Thoracic aorta (tissue), 2 donors: ENCODE results near the gene F8A3. TPM values are rescaled to one million over a fixed set of nuclear protein-coding genes. Genes with fewer than 3 reads are reported as not detected.

Experiments used
- ATAC-seq: fragments of 150-250 bp; one replicate; pipeline ENCODE4 v1.8.0; 2017; ENCODE audit warnings: low read depth; ENCODE audit not compliant: insufficient number of reproducible peaks, low FRiP score
- DNase-seq: peaks from one replicate; pipeline ENCODE4 v3.0.0-alpha.2; 2020; ENCODE audit warnings: low spot score
- H3K27ac ChIP-seq, 2 donors: fragments of 200-600 bp; sonication (generic); 1 replicate in 1 of 2; 2 replicates in 1 of 2; pipeline ENCODE4 v1.5.1; 2016; ENCODE audit warnings: mild to moderate bottlenecking in 2 of 2, moderate library complexity in 2 of 2
- H3K27me3 ChIP-seq: fragments of 200-600 bp; sonication (generic); replicated peaks from 2 replicates; pipeline ENCODE4 v1.6.0; 2016; ENCODE audit warnings: mild to moderate bottlenecking; ENCODE audit not compliant: insufficient read depth
- H3K36me3 ChIP-seq: fragments of 200-600 bp; sonication (generic); one replicate; pipeline ENCODE4 v1.5.1; 2016
- H3K4me1 ChIP-seq, 2 donors: fragments of 200-600 bp; sonication (generic); 1 replicate in 1 of 2; 2 replicates in 1 of 2; pipeline versions ENCODE4 v1.5.1 to v1.6.0; 2016; ENCODE audit warnings: low read depth in 2 of 2, mild to moderate bottlenecking in 1 of 2; ENCODE audit not compliant: control insufficient read depth in 1 of 2
- H3K4me3 ChIP-seq: fragments of 200-600 bp; sonication (generic); 2 replicates; pipeline ENCODE4 v1.5.1; 2016; ENCODE audit warnings: mild to moderate bottlenecking
- H3K9me3 ChIP-seq: fragments of 200-600 bp; sonication (generic); 2 replicates; pipeline ENCODE4 v1.5.1; 2016
- total RNA-seq, 2 donors: library from RNA; depleted of rRNA; stranded (reverse); fragments of >200 nt; gene quantifications; one replicate each; pipeline versions ENCODE4 v1.1.0 to v1.2.3, GENCODE V29; 2016
- TF ChIP-seq, protein P1 (sequence below): fragments of 200-600 bp; sonication (generic); IDR thresholded peaks from one replicate; pipeline ENCODE4 v1.5.1; 2019; ENCODE audit warnings: antibody characterized with exemption

Gene F8A3
- total RNA-seq, 2 donors from 2014 or later, result 13.5 to 34.4 TPM

- no peaks in the 10 kb centered on the region for H3K4me1 ChIP-seq
- H3K27ac ChIP-seq, result no peak overlapping the region
- no peaks in the 10 kb centered on the region for H3K36me3 ChIP-seq
- TF ChIP-seq, protein P1, sequence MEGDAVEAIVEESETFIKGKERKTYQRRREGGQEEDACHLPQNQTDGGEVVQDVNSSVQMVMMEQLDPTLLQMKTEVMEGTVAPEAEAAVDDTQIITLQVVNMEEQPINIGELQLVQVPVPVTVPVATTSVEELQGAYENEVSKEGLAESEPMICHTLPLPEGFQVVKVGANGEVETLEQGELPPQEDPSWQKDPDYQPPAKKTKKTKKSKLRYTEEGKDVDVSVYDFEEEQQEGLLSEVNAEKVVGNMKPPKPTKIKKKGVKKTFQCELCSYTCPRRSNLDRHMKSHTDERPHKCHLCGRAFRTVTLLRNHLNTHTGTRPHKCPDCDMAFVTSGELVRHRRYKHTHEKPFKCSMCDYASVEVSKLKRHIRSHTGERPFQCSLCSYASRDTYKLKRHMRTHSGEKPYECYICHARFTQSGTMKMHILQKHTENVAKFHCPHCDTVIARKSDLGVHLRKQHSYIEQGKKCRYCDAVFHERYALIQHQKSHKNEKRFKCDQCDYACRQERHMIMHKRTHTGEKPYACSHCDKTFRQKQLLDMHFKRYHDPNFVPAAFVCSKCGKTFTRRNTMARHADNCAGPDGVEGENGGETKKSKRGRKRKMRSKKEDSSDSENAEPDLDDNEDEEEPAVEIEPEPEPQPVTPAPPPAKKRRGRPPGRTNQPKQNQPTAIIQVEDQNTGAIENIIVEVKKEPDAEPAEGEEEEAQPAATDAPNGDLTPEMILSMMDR, result no peak
- no peak for DNase-seq
- ATAC-seq, result no peak
- no peak overlapping the region for H3K4me3 ChIP-seq
- no peaks in the 10 kb centered on the region for H3K9me3 ChIP-seq
- no peaks in the 10 kb centered on the region for H3K27me3 ChIP-seq
These were observed 17.3 kb downstream of the F8A3 start for GRCh38 chrX:155441097-155441496.

DNA sequence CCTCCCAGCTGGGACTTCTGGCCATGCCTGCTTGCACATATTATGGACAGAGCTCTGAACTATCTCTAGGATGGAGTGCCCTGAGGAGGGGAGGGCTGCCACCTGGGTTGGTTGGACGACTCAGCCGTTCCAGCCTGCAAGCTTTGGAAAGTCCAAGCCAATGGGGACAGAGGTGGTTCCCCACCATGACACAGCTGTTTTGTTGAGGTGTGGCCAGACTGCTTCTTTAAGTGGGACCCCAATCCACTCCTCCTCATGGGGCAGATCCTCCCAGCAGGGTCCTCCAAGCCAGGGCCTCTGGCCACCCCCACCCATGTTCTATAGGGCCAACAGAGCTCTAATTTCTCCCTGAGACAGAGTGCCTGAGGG, 22.7 kb downstream of the F8A3 start:
- H3K4me3 ChIP-seq, result no peak overlapping the region
- TF ChIP-seq, protein P1, result no peak
- H3K27ac ChIP-seq, result no peak overlapping the region
- H3K27me3 ChIP-seq, result no peaks in the 10 kb centered on the region
- DNase-seq (no peak), ATAC-seq (no peak)
- no peaks in the 10 kb centered on the region for H3K36me3 ChIP-seq
- no peaks in the 10 kb centered on the region for H3K9me3 ChIP-seq
- no peaks in the 10 kb centered on the region for H3K4me1 ChIP-seq

GRCh38 chrX:155434906-155435743, 23.3 kb downstream of the F8A3 start:
- DNase-seq (no peak), ATAC-seq (no peak)
- Histone ChIP-seq H3K4me1 (no peaks in the 10 kb centered on the region), H3K36me3 (no peaks in the 10 kb centered on the region), H3K27me3 (no peaks in the 10 kb centered on the region), H3K27ac (no peak overlapping the region), H3K4me3 (no peak overlapping the region), H3K9me3 (no peaks in the 10 kb centered on the region)
- TF ChIP-seq, protein P1, result no peak

GRCh38 chrX:155417769-155418168, 40.7 kb downstream of the F8A3 start:
- H3K4me3 ChIP-seq, result no peak overlapping the region
- H3K36me3 ChIP-seq, result no peaks in the 10 kb centered on the region
- no peak for ATAC-seq
- no peaks in the 10 kb centered on the region for H3K9me3 ChIP-seq
- no peaks in the 10 kb centered on the region for H3K27me3 ChIP-seq
- no peaks in the 10 kb centered on the region for H3K4me1 ChIP-seq
- TF ChIP-seq, protein P1, result no peak
- no peak overlapping the region for H3K27ac ChIP-seq
- no peak for DNase-seq

Other genes with a start within 250 kb of the F8A3 start
- gene VBP1, start 242.2 kb downstream of the F8A3 start, total RNA-seq, result 10 to 100 TPM; 15.0 to 25.9 TPM
- under 1 TPM; 0.14 to 0.78 TPM for gene RAB39B, start 194.1 kb downstream of the F8A3 start, total RNA-seq
- 10 to 100 TPM in 1 of 2 donors, 1 to 10 TPM in 1; 8.3 to 18.7 TPM for gene CLIC2, start 124.0 kb downstream of the F8A3 start, total RNA-seq
- gene F8A2, start 76.5 kb downstream of the F8A3 start, total RNA-seq, result 1 to 10 TPM in 1 of 2 donors, not detected in 1; 8.7 TPM
- gene SPRY3, start 154.0 kb upstream of the F8A3 start, total RNA-seq, result 1 to 10 TPM; 1.9 to 3.2 TPM
- 10 to 100 TPM; 15.8 to 18.3 TPM for gene TMLHE, start 154.3 kb upstream of the F8A3 start, total RNA-seq